SH-SY5Y (cell line): Measurements from ENCODE around the gene GID8.

Experiments
- GATA2 ChIP-seq: IDR thresholded peaks from 2 replicates; pipeline ENCODE4 v1.6.1; 2011; ENCODE audit warnings: mild to moderate bottlenecking, low read depth, low read length
- GATA3 ChIP-seq: IDR thresholded peaks from 2 replicates; pipeline ENCODE4 v1.6.1; 2011; ENCODE audit warnings: low read depth, mild to moderate bottlenecking, low read length, moderate library complexity

- TF ChIP-seq GATA3 (no peak), GATA2 (no peak)
These were observed 16.7 kb upstream of the GID8 start for GRCh38 chr20:62921119-62921687.
